CD4-positive, alpha-beta T cell (primary cell): Measurements from ENCODE around the gene PDCD6IP. TPM values are rescaled to one million over a fixed set of nuclear protein-coding genes. Genes with fewer than 3 reads are reported as not detected.
"Not testable (repeated sequence)": the region's sequence is repeated elsewhere in the genome, so short reads cannot be mapped to it uniquely, and the experiment has no call there.

Source experiments
- ATAC-seq: fragments of 200-7000 bp; cut with Tn5 transposase; one replicate; pipeline ENCODE4 v1.10.0; 2022; ENCODE audit warnings: mild to moderate bottlenecking; ENCODE audit not compliant: poor library complexity
- CTCF ChIA-PET: fragments of 350-600 bp; sonication (Branson Sonifier 250); formaldehyde crosslinking; loops from one replicate; lab custom pipeline; 2021; ENCODE audit warnings: antibody characterized with exemption, inconsistent platforms; lab: Charles Lee
- POLR2A ChIA-PET: fragments of 350-600 bp; sonication (Branson Sonifier 250); formaldehyde crosslinking; loops from one replicate; lab custom pipeline; 2021; ENCODE audit warnings: antibody characterized with exemption, inconsistent platforms; lab: Charles Lee
- DNase-seq, 14 experiments: peaks; one replicate each; pipeline ENCODE4 v3.0.0-alpha.2; 2013 to 2020; ENCODE audit warnings: mixed read lengths in 2 of 14
- H3K27ac ChIP-seq, 2 donors: one replicate each; pipeline versions ENCODE4 v1.5.1 to v1.7.0; 2013; ENCODE audit warnings: low read length in 2 of 2, low read depth in 1 of 2, mild to moderate bottlenecking in 1 of 2
- H3K27me3 ChIP-seq, 2 experiments: 1 replicate in 1 of 2; 2 replicates in 1 of 2; pipeline versions ENCODE4 v1.6.1 to v1.7.0; 2013; ENCODE audit warnings: low read length in 2 of 2, control low read depth in 1 of 2, mild to moderate bottlenecking in 1 of 2, moderate library complexity in 1 of 2; ENCODE audit not compliant: insufficient read depth in 2 of 2, control insufficient read depth in 1 of 2
- H3K36me3 ChIP-seq: one replicate; pipeline ENCODE4 v1.6.1; 2013; ENCODE audit warnings: low read length, control low read depth; ENCODE audit not compliant: insufficient read depth
- H3K4me1 ChIP-seq: one replicate; pipeline ENCODE4 v1.6.1; 2013; ENCODE audit warnings: low read length, control low read depth; ENCODE audit not compliant: insufficient read depth
- H3K4me3 ChIP-seq: one replicate; pipeline ENCODE4 v1.5.1; 2013; ENCODE audit warnings: mild to moderate bottlenecking, low read length, moderate library complexity
- H3K9me3 ChIP-seq, 2 experiments: 1 replicate in 1 of 2; 2 replicates in 1 of 2; pipeline versions ENCODE4 v1.6.1 to v1.7.0; 2013; ENCODE audit warnings: low read length in 2 of 2, mild to moderate bottlenecking in 2 of 2, control low read depth in 1 of 2, moderate library complexity in 1 of 2; ENCODE audit not compliant: control insufficient read depth in 1 of 2, insufficient read depth in 1 of 2
- H3K27ac Mint-ChIP-seq: one replicate; pipeline ENCODE4 v1.8.0; 2020; ENCODE audit warnings: mixed read lengths
- H3K27me3 Mint-ChIP-seq: one replicate; pipeline ENCODE4 v1.8.0; 2021; ENCODE audit warnings: mixed read lengths
- H3K36me3 Mint-ChIP-seq: one replicate; pipeline ENCODE4 v1.8.0; 2021; ENCODE audit warnings: low read depth, mixed read lengths
- H3K4me1 Mint-ChIP-seq: one replicate; pipeline ENCODE4 v1.8.0; 2021; ENCODE audit warnings: low read depth, mixed read lengths
- H3K4me3 Mint-ChIP-seq: one replicate; pipeline ENCODE4 v1.8.0; 2020; ENCODE audit warnings: mild to moderate bottlenecking, mixed read lengths
- H3K9me3 Mint-ChIP-seq: one replicate; pipeline ENCODE4 v1.8.0; 2020; ENCODE audit warnings: mixed read lengths
- CTCF ChIP-seq: fragments of 200-600 bp; IDR thresholded peaks from one replicate; pipeline ENCODE4 v1.8.0; 2022; ENCODE audit warnings: antibody characterized with exemption, mild to moderate bottlenecking
- intact Hi-C, 2 experiments: fragments of 100-400 bp; cut with DNase I in 1 of 2; cut with micrococcal nuclease in 1 of 2; formaldehyde crosslinking; loops; one replicate each; pipeline versions ENCODE4 v1.15.1 to v1.9.0; 2023 to 2025; cut with DNase I, micrococcal nuclease
- total RNA-seq, 174 experiments: library from RNA in 2 of 174; stranded (reverse) in 2 of 174; gene quantifications; one replicate each; pipeline ENCODE4 v1.2.3 and lab custom pipeline; 2021 to 2026

The PDCD6IP gene
- total RNA-seq, 2 experiments from 2014 or later = 109 to 112 TPM

- H3K27ac Mint-ChIP-seq = no peak overlapping the region
- peaks cover 3% of the 10 kb centered on the region for H3K27me3 Mint-ChIP-seq
- no peak for DNase-seq
- no peaks in the 10 kb centered on the region for H3K36me3 ChIP-seq
- H3K4me1 Mint-ChIP-seq = no peaks in the 10 kb centered on the region
- H3K4me1 ChIP-seq = no peaks in the 10 kb centered on the region
- peaks cover 0 to 2% of the 10 kb centered on the region in 2 experiments for H3K27me3 ChIP-seq
- H3K4me3 Mint-ChIP-seq = no peak overlapping the region
- ChIA-PET CTCF (interaction anchor here (0.7 kb wide), 1 partner anchor 51 kb away, joined by 3 read pairs; no protein-coding TSS in a partner anchor), POLR2A (no interaction called here)
- TF ChIP-seq CTCF = no peak
- intact Hi-C loops = no loop called here
- H3K27ac ChIP-seq = no peak overlapping the region
- no peak overlapping the region for H3K4me3 ChIP-seq
- H3K9me3 Mint-ChIP-seq = peaks cover 6% of the 10 kb centered on the region
- no peaks in the 10 kb centered on the region for H3K36me3 Mint-ChIP-seq
- H3K9me3 ChIP-seq = peaks cover 8 to 10% of the 10 kb centered on the region in 2 experiments
- ATAC-seq = no peak
Measured at GRCh38 chr3:33750211-33750548, 48.2 kb upstream of the PDCD6IP start.

DNA sequence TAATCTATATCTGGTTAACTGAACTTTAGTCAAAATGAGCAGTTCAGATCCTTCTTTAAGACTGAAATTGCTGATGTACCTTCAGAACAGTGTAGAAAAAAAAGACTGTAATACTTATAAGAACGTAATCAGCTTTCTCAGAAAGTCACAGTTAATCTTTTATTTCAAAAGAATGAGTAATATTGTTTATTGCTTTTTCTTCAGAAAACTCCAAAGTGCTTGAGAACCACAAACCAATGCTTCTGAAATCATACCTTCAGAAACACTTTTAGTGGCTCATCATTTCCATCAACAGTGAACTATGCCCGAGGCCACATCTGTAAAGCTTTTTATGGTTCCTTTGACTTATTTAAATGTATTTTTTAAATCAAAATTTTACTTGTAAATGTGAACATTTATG is 47.1 kb upstream of the PDCD6IP start:
- DNase-seq = no peak
- TF ChIP-seq CTCF = no peak
- Histone ChIP-seq H3K27me3 (peaks cover 0 to 2% of the 10 kb centered on the region in 2 experiments), H3K4me3 (no peak overlapping the region), H3K27ac (no peak overlapping the region), H3K36me3 (no peaks in the 10 kb centered on the region), H3K9me3 (peaks cover 8 to 10% of the 10 kb centered on the region in 2 experiments), H3K4me1 (no peaks in the 10 kb centered on the region)
- Mint-ChIP-seq H3K27me3 (peaks cover 3% of the 10 kb centered on the region), H3K36me3 (no peaks in the 10 kb centered on the region), H3K27ac (no peak overlapping the region), H3K4me1 (no peaks in the 10 kb centered on the region), H3K9me3 (peaks cover 6% of the 10 kb centered on the region), H3K4me3 (no peak overlapping the region)
- intact Hi-C loops = no loop called here
- CTCF ChIA-PET = interaction anchor here (0.6 kb wide), 1 partner anchor 35 kb away, joined by 3 read pairs; no protein-coding TSS in a partner anchor
- no peak for ATAC-seq
- POLR2A ChIA-PET = no interaction called here

- H3K4me3 Mint-ChIP-seq, H3K36me3 ChIP-seq, H3K9me3 Mint-ChIP-seq, H3K9me3 ChIP-seq, H3K36me3 Mint-ChIP-seq, CTCF ChIA-PET, H3K4me1 Mint-ChIP-seq, H3K4me1 ChIP-seq, H3K27ac ChIP-seq, H3K27me3 Mint-ChIP-seq, H3K27me3 ChIP-seq, H3K4me3 ChIP-seq, POLR2A ChIA-PET, intact Hi-C loops, DNase-seq, H3K27ac Mint-ChIP-seq, ATAC-seq: not testable (repeated sequence)
Measured at GRCh38 chr3:33754391-33754790, 44.0 kb upstream of the PDCD6IP start.

- Mint-ChIP-seq H3K4me3 (no peak overlapping the region), H3K27ac (no peak overlapping the region), H3K36me3 (no peaks in the 10 kb centered on the region), H3K9me3 (peaks cover 6% of the 10 kb centered on the region), H3K27me3 (peaks cover 5% of the 10 kb centered on the region), H3K4me1 (no peaks in the 10 kb centered on the region)
- Histone ChIP-seq H3K4me1 (no peaks in the 10 kb centered on the region), H3K9me3 (peaks cover 8 to 10% of the 10 kb centered on the region in 2 experiments), H3K27me3 (no peaks in the 10 kb centered on the region), H3K4me3 (no peak overlapping the region), H3K36me3 (no peaks in the 10 kb centered on the region), H3K27ac (no peak overlapping the region)
- DNase-seq (no peak), ATAC-seq (no peak)
- intact Hi-C loops = no loop called here
- CTCF ChIA-PET = no interaction called here
- TF ChIP-seq CTCF = no peak
- POLR2A ChIA-PET = no interaction called here
Measured at GRCh38 chr3:33758281-33758680, 40.1 kb upstream of the PDCD6IP start.
